DMS79 treated with DMSO at 0.1 percent for 48 hours (cell line): ENCODE results near the gene FOXO6.

Experiments
- DNase-seq: peaks from one replicate; lab custom pipeline; 2025; lab: John Stamatoyannopoulos, UW

The FOXO6 gene

DNA sequence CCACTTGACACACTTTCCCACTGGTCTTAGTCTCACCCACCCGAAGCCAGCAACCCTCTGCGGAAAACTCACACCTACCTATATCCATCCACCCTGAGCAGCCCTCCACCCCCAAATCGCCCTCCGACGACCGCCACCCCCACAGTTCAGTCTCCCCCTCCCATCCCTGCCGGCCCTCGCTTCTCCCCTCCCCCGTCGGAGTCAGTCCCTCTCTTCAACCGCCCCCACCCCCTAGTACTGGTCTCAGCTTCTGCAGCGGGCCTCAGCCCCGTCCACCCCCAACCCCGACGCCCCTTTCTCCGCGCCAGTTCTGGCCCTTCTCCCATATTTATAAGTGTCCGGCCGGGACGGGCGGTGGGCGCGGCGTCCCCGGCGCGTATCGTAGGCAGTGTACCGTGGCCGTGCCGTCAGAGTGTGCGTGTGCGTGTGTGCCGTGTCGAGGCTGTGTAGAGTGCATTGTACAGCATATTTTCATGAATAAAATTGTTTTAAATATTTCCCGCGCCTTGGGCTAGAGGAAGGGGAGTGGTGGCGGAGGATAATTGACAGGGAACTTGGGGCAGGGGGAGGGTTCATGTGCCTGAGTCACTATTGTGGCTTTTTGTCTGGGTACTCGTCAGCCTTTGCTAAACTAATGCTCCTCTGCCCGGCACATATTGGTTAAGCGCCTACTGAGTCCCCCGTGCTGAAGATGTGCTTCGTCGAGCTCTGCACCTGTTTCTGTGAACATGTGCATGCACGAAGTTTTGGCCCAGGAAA lies 22.0 kb downstream of the FOXO6 start:
- no peak for DNase-seq

DNA sequence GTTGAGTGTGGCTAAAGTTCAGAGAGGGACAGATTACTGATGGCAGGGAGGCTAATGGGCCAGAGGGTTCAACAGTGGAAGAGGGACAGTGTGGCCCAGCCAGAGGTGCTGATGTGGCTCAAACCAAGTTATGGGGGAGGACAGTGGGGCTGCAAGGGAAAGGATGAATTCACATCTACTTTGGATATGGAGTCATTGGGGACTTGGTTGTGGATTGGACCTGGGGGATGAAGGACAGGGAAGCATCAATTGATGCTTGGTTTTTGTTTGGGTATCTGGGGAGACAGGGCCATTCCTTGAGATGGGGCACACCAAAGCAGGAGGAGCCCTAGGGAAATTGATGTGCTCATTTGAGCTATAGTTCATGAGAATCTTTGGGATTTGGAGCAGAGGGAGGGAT lies 23.3 kb downstream of the FOXO6 start:
- DNase-seq = no peak

DNA sequence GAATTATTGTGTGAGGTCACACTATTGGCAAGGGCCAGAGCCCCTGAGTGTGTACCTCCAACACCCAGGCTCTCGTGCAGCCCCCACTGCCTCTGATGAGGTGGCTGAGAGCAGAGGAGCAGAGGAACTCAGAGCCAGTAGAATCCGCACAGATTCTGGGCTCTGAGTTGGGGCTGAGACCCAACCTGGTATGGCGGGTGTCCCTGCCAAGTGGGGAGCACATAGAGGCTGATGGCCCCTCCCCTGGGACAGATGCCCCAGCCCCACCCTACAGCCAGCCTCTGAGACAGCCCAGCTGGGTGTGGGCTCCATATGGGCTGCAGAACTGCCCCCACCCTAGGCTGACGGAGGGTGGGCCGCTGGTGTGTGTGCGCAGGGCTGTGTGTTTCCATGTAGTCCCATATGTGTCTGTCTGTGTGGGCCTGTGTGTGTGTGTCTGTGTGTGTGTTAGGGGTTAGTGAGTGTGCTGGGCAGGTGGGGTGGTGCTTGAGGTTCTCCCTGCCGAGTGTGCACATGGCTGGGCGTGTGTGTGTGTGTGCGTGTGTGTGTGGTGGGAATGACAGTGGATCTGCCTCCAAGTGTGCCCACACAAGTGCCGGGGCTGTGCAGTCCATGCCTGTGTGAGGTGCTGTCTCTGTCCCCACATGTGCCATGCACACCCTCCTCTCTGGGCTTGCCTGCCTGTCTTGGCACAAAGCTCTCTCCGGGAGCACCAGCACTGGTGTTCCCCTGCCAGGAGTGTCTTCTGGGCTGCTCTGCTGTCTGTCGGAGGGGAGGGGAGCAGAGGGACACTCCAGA lies 24.4 kb downstream of the FOXO6 start:
- DNase-seq = no peak

DNA sequence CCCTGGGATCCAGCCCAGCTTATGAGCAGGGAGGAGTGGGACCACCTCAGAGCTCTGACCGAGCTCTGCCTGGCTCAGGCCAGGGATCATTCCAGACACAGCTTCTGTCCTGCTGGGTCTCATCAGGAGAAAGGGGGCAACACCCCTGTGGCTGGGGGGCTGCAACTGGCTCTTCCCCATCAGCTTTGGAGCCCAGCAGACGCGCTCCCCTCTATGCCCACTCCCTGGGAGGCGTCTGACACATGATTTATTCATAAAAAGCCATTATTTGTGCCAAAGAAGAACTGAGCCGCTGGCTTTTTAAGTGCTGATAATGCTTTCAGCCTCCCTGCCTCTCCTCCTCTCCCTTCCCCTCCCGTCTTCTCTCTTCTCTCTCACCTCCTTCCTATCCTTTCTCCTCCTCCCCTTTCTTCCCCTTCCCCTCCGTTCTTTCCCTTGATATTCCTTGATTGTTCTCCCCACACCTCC lies 25.0 kb downstream of the FOXO6 start:
- DNase-seq = no peak

DNA sequence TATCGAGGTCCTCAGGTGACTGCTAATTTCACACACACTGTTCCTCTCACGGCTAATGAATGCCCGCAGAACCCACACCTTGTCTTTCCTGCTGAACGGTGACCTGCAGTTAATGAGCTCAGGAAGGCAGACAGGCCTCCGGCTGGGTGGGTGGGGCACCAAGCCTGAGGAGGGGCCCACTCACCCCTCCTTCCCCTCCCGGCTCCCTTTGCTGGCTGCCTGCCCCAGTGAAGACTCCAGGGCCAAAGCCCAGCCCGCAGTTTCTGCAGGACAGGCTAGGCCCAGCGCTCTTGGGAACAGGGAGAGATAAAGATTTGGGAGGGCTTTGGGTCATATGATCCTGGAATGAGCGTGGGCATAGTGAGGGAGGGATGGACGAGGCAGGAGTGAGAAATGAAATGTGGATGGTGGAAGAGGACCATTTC lies 26.4 kb downstream of the FOXO6 start:
- DNase-seq = peak; percentile 93

DNA sequence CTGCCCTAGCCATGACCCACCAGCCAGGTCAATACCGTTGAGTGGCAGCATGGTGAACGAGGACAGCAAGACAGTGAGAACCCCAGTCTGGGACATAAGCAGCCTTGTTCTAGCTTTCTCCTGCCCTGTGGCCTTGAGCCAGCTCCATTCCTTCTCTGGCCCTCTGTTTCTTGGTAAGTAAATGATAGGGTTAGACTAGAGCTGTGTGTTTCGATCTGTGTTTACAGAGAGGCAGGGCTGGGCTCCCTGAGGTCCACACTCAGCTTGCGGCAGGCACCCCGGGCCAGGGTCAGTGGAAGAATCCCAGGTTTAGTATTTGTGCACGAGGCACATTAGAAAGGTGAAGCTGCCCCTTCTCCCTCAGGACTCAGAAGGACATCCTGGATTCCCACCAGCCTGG lies 27.3 kb downstream of the FOXO6 start:
- no peak for DNase-seq

DNA sequence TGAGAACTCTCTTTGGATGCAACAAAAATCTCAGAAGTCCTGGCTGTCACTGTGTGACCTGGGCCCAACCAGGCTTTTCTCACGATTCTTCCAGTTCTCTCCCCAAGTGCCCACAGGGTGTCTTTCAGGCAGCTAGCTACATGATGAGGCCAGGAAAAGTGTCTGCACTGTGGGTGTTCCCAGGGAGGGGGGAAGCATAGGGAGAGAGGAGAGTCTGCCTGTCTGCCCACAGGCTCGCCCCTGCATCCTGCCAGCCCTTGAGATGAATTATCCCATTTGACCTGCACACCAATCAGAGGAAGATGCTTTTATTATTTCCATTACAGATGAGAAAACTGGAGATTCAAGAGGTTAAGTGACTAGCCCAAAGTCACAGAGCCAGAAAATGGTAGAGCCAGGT lies 27.8 kb downstream of the FOXO6 start:
- no peak for DNase-seq

DNA sequence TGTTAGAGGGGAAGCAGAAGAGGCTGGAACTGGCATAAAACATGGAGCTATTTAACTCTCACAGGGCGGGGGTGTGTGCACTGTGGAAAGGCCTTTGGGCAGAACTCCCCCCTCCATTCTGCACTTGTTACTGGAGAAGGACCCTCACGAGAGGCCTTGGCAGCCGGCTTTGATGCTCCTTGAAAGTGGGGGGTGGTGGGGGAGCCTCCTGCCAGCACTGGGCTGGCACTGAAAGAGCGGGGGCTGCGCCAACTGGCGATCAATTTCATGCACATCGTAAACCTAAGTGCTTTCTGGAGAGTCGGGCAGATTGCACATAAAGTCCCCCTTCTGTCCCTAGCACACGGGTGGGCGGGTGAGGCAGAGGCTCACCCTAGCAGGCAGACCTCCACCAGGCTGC lies 28.9 kb downstream of the FOXO6 start:
- peak; percentile 99 for DNase-seq

DNA sequence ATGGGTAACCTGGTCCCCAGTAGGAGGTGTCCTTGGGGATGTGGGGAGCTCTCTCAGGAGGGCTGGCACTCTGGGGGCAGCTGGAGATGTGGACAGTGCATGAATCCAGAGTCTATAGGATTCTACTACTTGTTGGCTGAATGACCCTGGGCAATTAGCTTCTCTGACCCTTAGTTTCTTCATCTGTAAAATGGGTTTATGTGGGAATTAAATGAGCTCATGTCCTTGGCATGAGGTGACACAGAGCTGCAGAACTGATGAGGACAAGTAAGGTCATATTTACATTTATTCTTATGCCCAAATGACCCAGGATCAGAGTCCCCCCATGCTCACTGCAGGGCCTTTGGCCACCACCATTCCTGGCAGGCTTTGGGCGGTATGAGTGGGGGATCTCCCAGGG lies 29.3 kb downstream of the FOXO6 start:
- no peak for DNase-seq

DNA sequence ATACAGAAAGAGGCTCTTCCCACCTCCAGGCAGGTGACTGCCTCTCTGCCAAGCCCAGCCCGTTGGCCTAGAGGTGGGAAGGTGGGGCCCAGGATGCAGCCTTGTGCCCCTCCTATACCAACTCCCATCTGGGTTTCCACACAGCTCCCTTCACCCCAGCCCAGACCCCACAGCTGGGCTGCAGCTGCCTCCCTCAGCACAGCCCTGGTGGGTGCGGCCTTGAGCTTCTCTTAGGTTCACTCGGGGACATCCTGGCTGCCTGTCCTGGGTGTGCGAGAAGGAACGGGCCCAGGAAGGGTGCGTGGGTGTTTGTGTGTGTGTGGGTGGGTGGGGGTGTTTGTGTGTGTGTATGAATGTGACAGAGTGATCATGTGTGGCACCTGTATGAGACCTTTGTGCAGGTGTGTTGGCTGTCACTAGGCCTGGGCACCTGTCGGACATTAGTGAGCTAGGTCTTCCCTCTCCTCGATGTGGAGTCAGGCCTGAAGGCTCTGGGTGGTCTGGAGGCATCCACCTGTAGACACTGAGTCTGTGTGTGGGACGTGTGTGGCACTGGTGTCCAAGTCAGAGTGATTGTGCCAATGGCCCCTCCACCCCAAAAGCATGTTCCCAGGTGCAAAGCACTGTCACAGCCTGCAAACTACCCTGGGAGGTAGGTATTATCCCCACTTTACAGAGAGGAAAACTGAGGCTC lies 30.7 kb downstream of the FOXO6 start:
- DNase-seq = no peak

DNA sequence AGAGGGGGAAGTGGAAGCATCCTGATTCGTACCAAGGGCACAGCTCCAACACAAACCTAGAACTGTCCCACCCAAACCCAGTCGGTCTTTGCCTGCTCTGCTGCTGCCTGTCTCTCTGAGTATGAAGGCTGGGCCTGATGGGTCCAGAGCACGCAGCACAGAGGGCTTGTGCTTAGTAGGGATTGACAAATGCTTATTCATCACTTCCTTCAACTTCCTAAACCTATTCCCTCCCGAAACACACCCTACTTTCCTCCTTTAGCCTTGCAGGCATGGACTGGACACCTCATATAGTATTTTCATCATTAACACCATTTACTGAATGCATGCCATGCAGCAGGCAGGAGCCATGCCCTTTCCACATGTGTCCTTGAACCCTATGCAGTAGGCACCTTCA lies 31.3 kb downstream of the FOXO6 start:
- DNase-seq = no peak

DNA sequence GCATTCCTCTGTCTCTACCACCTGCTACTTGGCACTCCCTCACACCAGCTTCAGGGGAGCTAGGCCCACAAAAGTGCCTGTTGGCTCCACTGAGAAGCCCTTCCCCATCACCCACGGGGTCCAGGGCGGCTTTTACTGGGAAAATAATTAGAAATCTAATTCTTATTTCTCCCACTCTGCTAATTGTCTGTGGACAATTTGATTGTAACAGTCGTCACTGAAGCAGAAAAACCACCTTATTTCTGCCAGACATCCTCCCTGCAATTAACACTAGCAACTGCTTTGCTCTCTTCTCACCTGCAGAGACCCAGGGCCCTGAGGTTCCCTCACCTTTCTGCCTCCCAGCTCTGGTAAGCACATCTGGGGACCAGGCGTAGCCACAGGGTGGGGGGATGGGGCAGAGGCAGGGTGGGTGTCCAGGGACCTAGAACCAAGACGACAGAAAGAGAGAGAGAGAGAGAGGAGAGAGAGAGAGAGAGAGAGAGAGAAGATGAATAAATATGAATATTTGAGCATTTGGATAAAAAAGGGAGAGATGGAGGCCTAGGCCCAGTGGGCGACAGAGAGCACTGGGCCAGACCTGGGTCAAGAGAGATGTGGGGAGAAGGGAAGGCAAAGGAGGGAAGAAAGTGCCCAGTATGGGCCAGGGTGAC lies 32.6 kb downstream of the FOXO6 start:
- DNase-seq = no peak

DNA sequence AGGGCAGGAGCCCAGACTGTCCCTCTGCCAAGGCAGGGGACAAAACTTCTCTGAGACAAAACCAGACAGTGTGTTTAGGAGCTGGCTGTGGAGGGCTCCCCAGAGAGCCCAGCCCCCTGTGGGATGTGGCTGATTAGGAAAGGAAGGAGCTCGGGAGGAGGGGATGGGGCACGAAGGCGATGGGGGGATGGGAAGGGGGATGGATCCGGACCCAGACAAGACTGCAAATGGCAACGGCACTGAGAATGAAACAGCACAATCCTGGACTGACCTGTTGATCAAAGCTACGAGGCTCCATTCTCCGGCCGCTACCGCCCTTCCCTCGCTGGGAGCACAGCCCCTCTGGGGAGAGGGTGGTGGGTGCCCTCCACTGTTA lies 33.1 kb downstream of the FOXO6 start:
- no peak for DNase-seq

DNA sequence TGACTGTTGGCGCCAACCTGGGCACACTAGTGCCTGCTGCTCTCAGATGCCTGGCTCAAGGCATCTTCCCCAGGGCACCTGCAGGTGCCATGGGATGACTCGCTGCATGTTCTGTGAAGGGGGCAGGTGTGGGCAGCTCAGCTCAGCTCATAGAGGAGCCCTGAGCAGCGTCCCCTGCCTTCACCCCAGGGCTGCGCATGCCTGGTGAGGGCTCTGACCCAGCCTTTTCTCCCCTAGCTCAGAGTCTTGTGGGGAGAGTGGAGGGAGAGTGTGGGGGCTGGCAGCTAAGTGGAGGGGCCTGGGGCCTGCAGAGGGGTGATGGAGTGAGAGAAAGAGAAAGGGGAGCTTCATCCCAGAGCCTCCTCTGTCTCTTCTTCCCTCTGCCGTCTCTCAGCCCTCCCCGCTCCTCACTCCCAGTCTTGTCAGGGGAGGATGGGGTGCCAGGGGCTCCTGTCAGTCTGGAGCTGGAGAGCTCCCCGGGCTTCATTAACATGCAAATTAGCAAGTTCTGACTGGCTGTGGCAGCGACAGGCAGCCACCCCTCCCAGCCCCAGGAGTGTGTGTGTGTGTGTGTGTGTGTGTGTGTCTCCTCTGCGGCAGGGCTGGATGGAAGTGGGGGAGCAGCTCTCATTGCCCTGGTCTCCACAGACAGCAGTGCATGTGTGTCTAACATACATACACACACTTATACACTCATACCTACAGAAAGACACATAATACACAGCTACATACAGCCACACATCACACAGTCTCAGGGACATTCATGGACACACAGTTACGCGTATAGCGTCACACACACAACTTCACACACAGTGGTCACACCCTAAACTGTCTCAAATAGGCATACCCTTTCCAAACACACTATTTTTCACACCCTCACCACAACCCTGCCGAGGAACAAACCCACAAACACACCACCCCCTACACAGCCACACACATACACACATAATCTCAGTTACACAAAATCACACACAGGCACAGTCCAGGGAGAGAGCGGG lies 34.0 kb downstream of the FOXO6 start:
- DNase-seq = peak; percentile 96

DNA sequence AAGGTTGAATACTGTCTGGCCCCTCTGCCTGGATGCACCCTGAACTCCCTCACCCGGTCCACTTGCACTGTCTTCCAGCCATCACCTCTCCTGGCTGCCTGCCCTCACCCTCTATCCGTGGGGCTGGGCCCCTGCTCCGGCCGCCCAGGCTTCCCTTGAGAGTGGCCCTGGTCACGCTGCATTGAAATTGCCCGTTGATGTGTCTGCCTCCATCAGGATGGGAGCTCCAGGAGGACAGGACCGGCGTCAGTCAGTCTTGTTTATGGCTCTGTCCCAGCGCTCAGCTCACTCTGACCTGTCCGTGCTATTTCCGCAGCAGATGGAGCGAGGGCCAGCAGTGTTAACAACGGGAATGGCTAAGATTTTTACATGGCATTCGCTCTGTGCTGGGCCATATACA lies 34.9 kb downstream of the FOXO6 start:
- peak; percentile 83 for DNase-seq

DNA sequence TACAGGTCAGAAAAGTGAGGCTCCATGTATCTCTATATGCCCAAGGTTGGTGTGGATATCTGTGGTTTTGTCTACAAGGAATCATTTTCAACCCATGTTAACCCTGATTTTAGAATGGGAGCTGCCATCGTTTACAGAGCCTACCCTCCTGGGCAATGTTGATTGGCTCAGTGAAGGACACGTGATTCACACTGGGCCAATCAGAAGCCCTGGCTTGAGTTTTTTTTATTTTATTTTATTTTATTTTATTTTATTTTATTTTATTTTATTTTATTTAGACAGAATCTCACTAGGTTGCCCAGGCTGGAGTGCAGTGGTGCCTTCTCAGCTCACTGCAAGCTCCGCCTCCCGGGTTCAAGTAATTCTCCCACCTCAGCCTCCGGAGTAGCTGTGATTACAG lies 35.8 kb downstream of the FOXO6 start:
- DNase-seq = no peak

DNA sequence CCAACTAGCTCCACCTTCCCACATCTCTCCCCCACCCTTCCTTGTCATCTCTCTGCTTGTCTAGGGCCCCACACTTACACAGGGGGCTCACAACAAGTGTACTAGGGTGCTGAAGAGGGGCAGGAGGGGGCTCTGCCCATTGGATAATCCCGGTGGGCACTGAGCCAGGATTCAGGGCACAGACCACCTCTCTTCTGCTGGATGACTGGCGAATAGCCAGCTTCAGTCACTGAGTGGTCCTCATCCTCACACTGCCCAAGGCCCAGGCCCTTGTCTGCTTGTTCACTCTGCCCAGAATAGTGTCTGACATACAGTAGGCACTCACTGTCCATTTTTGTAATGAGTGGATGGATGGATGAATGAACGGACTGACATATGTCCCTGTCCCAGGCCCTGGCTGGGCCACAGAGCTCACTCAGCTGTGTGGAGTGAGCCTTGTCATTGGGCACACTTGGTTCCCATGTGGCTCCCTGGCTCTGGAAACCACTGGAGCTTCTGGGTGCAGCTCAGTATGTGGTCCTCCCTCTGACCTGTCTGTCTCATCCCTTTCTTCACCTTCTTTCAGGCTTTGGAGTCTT lies 36.6 kb downstream of the FOXO6 start:
- peak; percentile 82 for DNase-seq

DNA sequence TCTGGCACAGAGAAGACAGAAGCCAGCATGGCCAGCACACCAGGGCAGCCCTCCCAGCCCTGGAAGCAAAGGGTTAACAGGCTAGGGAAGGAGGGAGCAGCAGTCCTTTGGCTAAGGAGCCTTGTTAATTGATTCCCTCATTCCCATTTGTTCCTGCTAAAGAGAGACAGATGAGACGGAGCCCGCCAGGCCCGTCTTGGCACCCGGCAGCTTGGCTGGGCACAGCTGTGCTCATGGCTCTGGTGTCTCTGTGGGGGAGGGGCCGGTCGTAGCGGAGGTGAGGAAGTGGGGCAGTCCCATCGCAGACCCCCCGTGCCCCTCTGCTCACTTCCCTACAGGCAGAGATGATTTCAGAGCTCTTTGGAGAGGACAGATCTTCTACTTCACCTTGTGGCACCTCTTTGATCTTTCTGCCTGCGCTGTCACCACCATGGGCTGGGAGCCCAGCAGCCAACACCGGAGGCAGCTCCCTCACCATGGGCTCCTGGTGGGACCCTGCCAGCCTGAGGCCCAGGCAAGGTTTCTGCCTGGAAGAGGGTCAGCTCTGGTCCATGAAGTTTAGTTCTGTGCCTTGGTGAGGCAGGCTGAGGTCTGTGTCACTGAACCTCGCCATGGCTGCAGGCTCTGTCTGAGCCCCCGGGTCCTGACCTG lies 38.0 kb downstream of the FOXO6 start:
- DNase-seq = peak; percentile 88

DNA sequence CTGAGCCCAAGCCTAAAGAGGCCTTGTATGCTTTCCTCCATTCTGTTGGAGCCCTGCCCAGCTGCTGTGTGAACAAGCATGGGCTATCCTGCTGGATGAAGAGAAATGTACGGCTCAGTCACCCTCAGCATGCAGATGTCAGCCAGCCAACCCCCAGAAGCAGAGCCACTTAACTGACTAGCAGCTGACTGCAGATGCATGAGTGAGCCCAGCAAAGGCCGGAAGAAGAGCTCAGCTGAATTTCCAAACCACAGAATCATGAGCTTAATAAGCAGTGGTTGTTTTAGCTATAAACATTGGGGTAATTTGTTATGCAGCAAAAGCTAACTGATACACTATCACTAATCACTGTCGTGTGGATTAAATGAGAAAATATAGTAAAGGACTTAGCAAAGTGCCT lies 39.0 kb downstream of the FOXO6 start:
- DNase-seq = peak; percentile 89

DNA sequence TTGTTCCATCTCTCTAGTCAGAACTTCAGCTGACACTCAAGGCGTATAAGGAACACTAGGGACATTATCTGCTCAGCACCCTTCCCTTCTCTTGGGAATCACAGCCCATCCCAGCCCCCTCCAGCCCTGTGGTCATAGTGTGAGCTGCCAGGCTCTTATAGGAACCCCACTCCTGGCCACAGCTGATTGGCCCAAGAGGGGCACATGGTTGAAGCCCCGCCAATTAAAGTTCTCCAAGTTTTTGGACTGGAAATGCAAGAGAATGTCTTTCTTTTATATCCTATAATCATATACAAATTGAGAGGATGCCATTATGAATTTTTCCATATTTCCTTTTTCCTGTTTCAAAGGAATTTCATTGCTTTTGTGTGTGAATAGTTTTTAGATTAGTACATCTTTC lies 40.7 kb downstream of the FOXO6 start:
- DNase-seq = no peak
